ENCODE data around the gene NR4A3. TPM values are rescaled to one million over a fixed set of nuclear protein-coding genes. Genes with fewer than 3 reads are reported as not detected.

NR4A3 gene
- total and polyA plus RNA-seq, 2 donors from 2014 or later = 0.34 to 9.1 TPM

GRCh38 chr9:99783799-99784198 lies 37.9 kb upstream of the NR4A3 start:
- FAIRE-seq (no peak), DNase-seq (no peak)
- intact Hi-C loops (cut with DNase I) = no loop called here
- no peaks in the 10 kb centered on the region for H3K27me3 ChIP-seq (ENCODE audit: control insufficient read depth, insufficient read depth, low read length)
- no peaks in the 10 kb centered on the region for H3K36me3 ChIP-seq (ENCODE audit: control insufficient read depth in 2 of 3, insufficient read depth in 3 of 3, low read length in 3 of 3)
- H3K4me1 ChIP-seq (ENCODE audit: control insufficient read depth in 2 of 3, insufficient read depth in 2 of 3, low read depth in 1 of 3, low read length in 3 of 3) = no peaks in the 10 kb centered on the region
- H3K27ac ChIP-seq (ENCODE audit: low read depth in 2 of 2, low read length in 2 of 2) = no peak overlapping the region
- H3K9me3 ChIP-seq (ENCODE audit: control insufficient read depth in 2 of 3, insufficient read depth in 1 of 3, low read length in 3 of 3) = no peaks in the 10 kb centered on the region
- no peak for TF ChIP-seq CTCF (IDR thresholded peaks at IDR 0.05; ENCODE audit: borderline replicate concordance, extremely low read depth, insufficient read depth)
- H3K4me3 ChIP-seq (ENCODE audit: low read length in 3 of 3) = no peak overlapping the region
- H3K9ac ChIP-seq (ENCODE audit: low read length in 3 of 3) = no peak overlapping the region

DNA sequence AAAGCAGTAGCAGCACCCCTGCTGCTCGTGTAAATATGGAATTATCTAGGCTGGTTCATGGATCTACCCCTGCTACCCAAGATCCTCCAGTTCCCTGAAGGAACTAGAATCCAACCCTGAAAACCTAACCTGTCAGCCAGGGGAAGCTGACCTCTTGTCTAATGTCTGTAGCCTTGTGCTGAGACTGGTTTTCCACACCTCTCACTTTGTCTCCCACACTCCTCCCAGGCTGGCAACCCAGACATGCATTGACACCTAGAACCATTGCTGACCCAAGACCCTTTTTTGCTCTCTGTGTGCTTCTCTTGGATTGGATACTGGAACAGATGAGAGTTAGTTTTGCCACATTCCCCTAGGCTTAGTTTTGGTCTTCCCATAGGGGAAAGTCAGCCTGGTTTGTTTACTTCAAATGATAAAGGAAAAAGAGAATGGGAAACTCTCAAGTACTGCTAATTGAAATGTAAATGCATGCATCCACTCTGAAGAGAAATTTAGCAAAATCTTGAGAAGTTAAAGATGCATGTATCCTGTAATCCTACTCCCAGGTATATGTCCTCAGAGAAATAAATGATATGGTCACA lies 36.6 kb upstream of the NR4A3 start:
- no peaks in the 10 kb centered on the region for H3K9me3 ChIP-seq (ENCODE audit: control insufficient read depth in 2 of 3, insufficient read depth in 1 of 3, low read length in 3 of 3)
- intact Hi-C loops (cut with DNase I) = no loop called here
- no peaks in the 10 kb centered on the region for H3K36me3 ChIP-seq (ENCODE audit: control insufficient read depth in 2 of 3, insufficient read depth in 3 of 3, low read length in 3 of 3)
- H3K9ac ChIP-seq (ENCODE audit: low read length in 3 of 3) = no peak overlapping the region
- no peak overlapping the region for H3K27ac ChIP-seq (ENCODE audit: low read depth in 2 of 2, low read length in 2 of 2)
- H3K27me3 ChIP-seq (ENCODE audit: control insufficient read depth, insufficient read depth, low read length) = no peaks in the 10 kb centered on the region
- no peak for TF ChIP-seq CTCF (IDR thresholded peaks at IDR 0.05; ENCODE audit: borderline replicate concordance, extremely low read depth, insufficient read depth)
- FAIRE-seq (no peak), DNase-seq (no peak)
- no peaks in the 10 kb centered on the region for H3K4me1 ChIP-seq (ENCODE audit: control insufficient read depth in 2 of 3, insufficient read depth in 2 of 3, low read depth in 1 of 3, low read length in 3 of 3)
- H3K4me3 ChIP-seq (ENCODE audit: low read length in 3 of 3) = no peak overlapping the region

DNA sequence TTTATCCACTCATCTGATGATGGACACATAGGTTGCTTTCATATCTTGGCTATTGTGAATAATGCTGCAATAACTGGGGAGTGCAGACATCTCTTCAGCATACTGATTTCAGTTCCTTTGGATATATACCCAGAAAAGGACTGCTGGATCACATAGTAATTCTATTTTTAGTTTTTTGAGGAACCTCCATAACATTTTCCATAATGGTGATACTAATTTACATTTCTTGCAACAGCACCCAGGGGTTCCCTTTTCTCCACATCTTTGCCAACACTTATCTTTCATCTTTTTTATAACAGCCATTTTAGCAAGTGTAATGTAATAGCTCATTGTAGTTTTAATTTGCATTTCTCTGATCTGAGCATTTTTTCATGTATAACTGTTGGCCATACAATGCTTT lies 34.1 kb upstream of the NR4A3 start:
- no peak for TF ChIP-seq CTCF (IDR thresholded peaks at IDR 0.05; ENCODE audit: borderline replicate concordance, extremely low read depth, insufficient read depth)
- no peak overlapping the region for H3K9ac ChIP-seq (ENCODE audit: low read length in 3 of 3)
- FAIRE-seq (no peak), DNase-seq (no peak)
- H3K27ac ChIP-seq (ENCODE audit: low read depth in 2 of 2, low read length in 2 of 2) = no peak overlapping the region
- intact Hi-C loops (cut with DNase I) = no loop called here
- no peak overlapping the region for H3K4me3 ChIP-seq (ENCODE audit: low read length in 3 of 3)
- no peaks in the 10 kb centered on the region for H3K36me3 ChIP-seq (ENCODE audit: control insufficient read depth in 2 of 3, insufficient read depth in 3 of 3, low read length in 3 of 3)
- H3K27me3 ChIP-seq (ENCODE audit: control insufficient read depth, insufficient read depth, low read length) = no peaks in the 10 kb centered on the region
- no peaks in the 10 kb centered on the region for H3K9me3 ChIP-seq (ENCODE audit: control insufficient read depth in 2 of 3, insufficient read depth in 1 of 3, low read length in 3 of 3)
- H3K4me1 ChIP-seq (ENCODE audit: control insufficient read depth in 2 of 3, insufficient read depth in 2 of 3, low read depth in 1 of 3, low read length in 3 of 3) = no peaks in the 10 kb centered on the region

- no peak for FAIRE-seq
- TF ChIP-seq CTCF (IDR thresholded peaks at IDR 0.05; ENCODE audit: borderline replicate concordance, extremely low read depth, insufficient read depth) = no peak
- Histone ChIP-seq H3K9me3 (ENCODE audit: control insufficient read depth in 2 of 3, insufficient read depth in 1 of 3, low read length in 3 of 3) (no peaks in the 10 kb centered on the region), H3K27me3 (ENCODE audit: control insufficient read depth, insufficient read depth, low read length) (no peaks in the 10 kb centered on the region), H3K27ac (ENCODE audit: low read depth in 2 of 2, low read length in 2 of 2) (no peak overlapping the region), H3K4me3 (ENCODE audit: low read length in 3 of 3) (no peak overlapping the region), H3K4me1 (ENCODE audit: control insufficient read depth in 2 of 3, insufficient read depth in 2 of 3, low read depth in 1 of 3, low read length in 3 of 3) (no peaks in the 10 kb centered on the region), H3K9ac (ENCODE audit: low read length in 3 of 3) (no peak overlapping the region), H3K36me3 (ENCODE audit: control insufficient read depth in 2 of 3, insufficient read depth in 3 of 3, low read length in 3 of 3) (no peaks in the 10 kb centered on the region)
- no peak for DNase-seq
- intact Hi-C loops (cut with DNase I) = no loop called here
These were observed 28.2 kb upstream of the NR4A3 start for GRCh38 chr9:99793528-99793927.
